Endodermal cell (in vitro differentiated cells): Measurements from ENCODE around the gene MEP1A. TPM values are rescaled to one million over a fixed set of nuclear protein-coding genes. Genes with fewer than 3 reads are reported as not detected.

Source experiments
- DNase-seq: peaks from one replicate; pipeline ENCODE4 v3.0.0-alpha.2; 2017
- H3K27ac ChIP-seq: 2 replicates; pipeline ENCODE4 v1.5.1; 2013; ENCODE audit warnings: mild to moderate bottlenecking, low read depth, low read length, moderate library complexity
- H3K27me3 ChIP-seq: 2 replicates; pipeline ENCODE4 v1.6.1; 2013; ENCODE audit warnings: mild to moderate bottlenecking, low read length, moderate library complexity; ENCODE audit not compliant: insufficient read depth, control insufficient read depth, poor library complexity, severe bottlenecking
- H3K36me3 ChIP-seq: 2 replicates; pipeline ENCODE4 v1.7.0; 2013; ENCODE audit warnings: mild to moderate bottlenecking, low read length, moderate library complexity; ENCODE audit not compliant: control insufficient read depth, insufficient read depth
- H3K4me1 ChIP-seq: one replicate; pipeline ENCODE4 v1.7.0; 2013; ENCODE audit warnings: low read length; ENCODE audit not compliant: control insufficient read depth, insufficient read depth
- H3K4me3 ChIP-seq: 2 replicates; pipeline ENCODE4 v1.5.1; 2013; ENCODE audit warnings: mild to moderate bottlenecking, low read length, moderate library complexity
- H3K9ac ChIP-seq: 2 replicates; pipeline ENCODE4 v1.6.1; 2013; ENCODE audit warnings: mild to moderate bottlenecking, low read length, moderate library complexity; ENCODE audit not compliant: poor library complexity, severe bottlenecking; ENCODE audit errors: extremely low read depth
- H3K9me3 ChIP-seq: 2 replicates; pipeline ENCODE4 v1.6.1; 2013; ENCODE audit warnings: mild to moderate bottlenecking, low read length, moderate library complexity; ENCODE audit not compliant: control insufficient read depth
- H3K27ac Mint-ChIP-seq: 2 replicates; pipeline ENCODE4 v1.8.0; 2020; ENCODE audit warnings: mixed read lengths
- H3K27me3 Mint-ChIP-seq: 2 replicates; pipeline ENCODE4 v1.8.0; 2021; ENCODE audit warnings: mild to moderate bottlenecking, mixed read lengths; ENCODE audit not compliant: insufficient read depth
- H3K36me3 Mint-ChIP-seq: 2 replicates; pipeline ENCODE4 v1.8.0; 2020; ENCODE audit warnings: low read depth, mixed read lengths
- H3K4me1 Mint-ChIP-seq: 2 replicates; pipeline ENCODE4 v1.8.0; 2020; ENCODE audit warnings: mixed read lengths
- H3K4me3 Mint-ChIP-seq: 2 replicates; pipeline ENCODE4 v1.8.0; 2020; ENCODE audit warnings: mild to moderate bottlenecking, moderate library complexity, mixed read lengths
- H3K9me3 Mint-ChIP-seq: 2 replicates; pipeline ENCODE4 v1.8.0; 2020; ENCODE audit warnings: mild to moderate bottlenecking, mixed read lengths
- WGBS, 2 experiments: methylation state at CpG; one replicate each; pipeline versions ENCODE4 v1.1.5 to v1.1.7; 2013; ENCODE audit warnings: missing lambda C conversion rate in 2 of 2, mixed read lengths in 1 of 2; ENCODE audit not compliant: insufficient coverage in 1 of 2, insufficient read length in 1 of 2; 5-methylcytosine and 5-hydroxymethylcytosine counted together
- total RNA-seq, 2 donors: library from RNA; stranded (reverse); fragmentation: NEBNext Ultra II Directional in 1 of 2; extraction: Animal tissue kit (Norgen Biotek cat#: 25700) in 1 of 2; gene quantifications; 2 replicates in 1 of 2; 3 replicates in 1 of 2; pipeline ENCODE4 v1.2.1, GENCODE V29; 2021
- TF ChIP-seq, protein P1 (sequence below): fragments of 200-600 bp; sonication (generic); conservative IDR thresholded peaks from 2 replicates; pipeline ENCODE4 v1.5.0; 2021; ENCODE audit warnings: antibody characterized with exemption, mild to moderate bottlenecking

MEP1A gene
- total RNA-seq, 2 donors from 2014 or later = not detected

- DNase-seq = no peak
- Histone ChIP-seq H3K9me3 (no peaks in the 10 kb centered on the region), H3K27ac (no peak overlapping the region), H3K27me3 (peaks cover 5% of the 10 kb centered on the region), H3K4me1 (no peaks in the 10 kb centered on the region), H3K9ac (no peak overlapping the region), H3K4me3 (no peak overlapping the region), H3K36me3 (no peaks in the 10 kb centered on the region)
- Mint-ChIP-seq H3K27me3 (peaks cover 3% of the 10 kb centered on the region), H3K9me3 (no peaks in the 10 kb centered on the region), H3K27ac (no peak overlapping the region), H3K4me1 (no peaks in the 10 kb centered on the region), H3K4me3 (no peak overlapping the region), H3K36me3 (no peaks in the 10 kb centered on the region)
- TF ChIP-seq, protein P1, sequence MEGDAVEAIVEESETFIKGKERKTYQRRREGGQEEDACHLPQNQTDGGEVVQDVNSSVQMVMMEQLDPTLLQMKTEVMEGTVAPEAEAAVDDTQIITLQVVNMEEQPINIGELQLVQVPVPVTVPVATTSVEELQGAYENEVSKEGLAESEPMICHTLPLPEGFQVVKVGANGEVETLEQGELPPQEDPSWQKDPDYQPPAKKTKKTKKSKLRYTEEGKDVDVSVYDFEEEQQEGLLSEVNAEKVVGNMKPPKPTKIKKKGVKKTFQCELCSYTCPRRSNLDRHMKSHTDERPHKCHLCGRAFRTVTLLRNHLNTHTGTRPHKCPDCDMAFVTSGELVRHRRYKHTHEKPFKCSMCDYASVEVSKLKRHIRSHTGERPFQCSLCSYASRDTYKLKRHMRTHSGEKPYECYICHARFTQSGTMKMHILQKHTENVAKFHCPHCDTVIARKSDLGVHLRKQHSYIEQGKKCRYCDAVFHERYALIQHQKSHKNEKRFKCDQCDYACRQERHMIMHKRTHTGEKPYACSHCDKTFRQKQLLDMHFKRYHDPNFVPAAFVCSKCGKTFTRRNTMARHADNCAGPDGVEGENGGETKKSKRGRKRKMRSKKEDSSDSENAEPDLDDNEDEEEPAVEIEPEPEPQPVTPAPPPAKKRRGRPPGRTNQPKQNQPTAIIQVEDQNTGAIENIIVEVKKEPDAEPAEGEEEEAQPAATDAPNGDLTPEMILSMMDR = no peak
- 72 to 100% methylated on average over 1 of the region's 1 CpG for WGBS, 2 experiments
Measured at GRCh38 chr6:46799657-46800056, 6.5 kb downstream of the MEP1A start.

DNA sequence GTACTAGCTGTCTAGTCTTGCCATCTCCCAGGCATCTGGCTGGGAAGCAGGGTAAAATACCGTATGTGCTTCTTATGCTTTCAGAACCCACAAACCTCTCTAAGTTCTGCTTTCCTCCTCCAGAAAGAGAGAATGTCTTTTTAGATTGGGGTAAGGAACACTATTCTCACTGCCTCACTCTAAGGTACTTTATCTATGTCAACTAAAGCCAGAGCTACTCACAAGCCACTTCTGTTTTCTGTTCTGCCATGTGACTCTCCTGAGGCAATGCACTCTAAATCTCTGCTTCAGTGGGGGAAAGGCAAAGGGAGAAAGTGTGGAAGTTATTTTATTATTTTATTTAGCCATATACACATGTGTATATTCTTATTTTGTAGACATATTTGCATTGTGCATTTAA is 15.6 kb downstream of the MEP1A start:
- Mint-ChIP-seq H3K27ac (no peak overlapping the region), H3K4me1 (no peaks in the 10 kb centered on the region), H3K9me3 (peaks cover 8% of the 10 kb centered on the region), H3K27me3 (peaks cover 6% of the 10 kb centered on the region), H3K4me3 (no peak overlapping the region), H3K36me3 (no peaks in the 10 kb centered on the region)
- Histone ChIP-seq H3K27me3 (no peaks in the 10 kb centered on the region), H3K9ac (no peak overlapping the region), H3K27ac (no peak overlapping the region), H3K36me3 (no peaks in the 10 kb centered on the region), H3K4me1 (no peaks in the 10 kb centered on the region), H3K9me3 (no peaks in the 10 kb centered on the region), H3K4me3 (no peak overlapping the region)
- TF ChIP-seq, protein P1 = no peak
- 86 to 100% methylated on average over 1 of the region's 1 CpG for WGBS, 2 experiments
- no peak for DNase-seq

DNA sequence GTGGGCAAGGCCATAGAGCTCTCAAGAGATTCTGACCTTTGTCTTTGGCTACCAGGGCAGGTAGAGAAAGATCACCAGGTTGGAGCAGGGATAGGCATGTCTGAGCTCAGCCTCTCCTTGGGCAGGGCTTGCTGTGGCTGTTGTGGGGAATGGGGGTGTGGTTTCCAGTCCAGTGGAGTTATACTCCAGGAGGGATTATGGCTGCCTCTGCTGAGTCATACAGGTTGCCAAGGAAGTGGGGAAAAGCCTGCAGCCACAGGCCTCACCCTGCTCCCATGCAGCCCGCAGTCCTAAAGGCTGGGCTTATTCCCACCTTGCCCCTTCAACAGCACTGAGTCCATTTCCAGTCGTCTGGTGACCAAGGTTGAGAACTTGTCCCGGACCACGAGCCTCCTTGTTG is 21.9 kb downstream of the MEP1A start:
- no peak overlapping the region for H3K4me3 Mint-ChIP-seq
- H3K4me3 ChIP-seq = no peak overlapping the region
- no peak overlapping the region for H3K9ac ChIP-seq
- no peak overlapping the region for H3K27ac Mint-ChIP-seq
- H3K27me3 ChIP-seq = no peaks in the 10 kb centered on the region
- no peaks in the 10 kb centered on the region for H3K9me3 ChIP-seq
- DNase-seq = no peak
- H3K4me1 ChIP-seq = no peaks in the 10 kb centered on the region
- no peak overlapping the region for H3K27ac ChIP-seq
- H3K9me3 Mint-ChIP-seq = peaks cover 8% of the 10 kb centered on the region
- H3K27me3 Mint-ChIP-seq = peaks cover 4% of the 10 kb centered on the region
- H3K36me3 Mint-ChIP-seq = no peaks in the 10 kb centered on the region
- WGBS, 2 experiments = 67 to 94% methylated on average over 2 to 4 of the region's 4 CpGs
- TF ChIP-seq, protein P1 = no peak
- peaks cover 5% of the 10 kb centered on the region for H3K4me1 Mint-ChIP-seq
- no peaks in the 10 kb centered on the region for H3K36me3 ChIP-seq
